NCI-H2029 treated with DMSO at 0.1 percent for 48 hours (cell line): Measurements from ENCODE around the gene HS6ST2.

Source experiments
- DNase-seq: peaks from one replicate; lab custom pipeline; 2025; lab: John Stamatoyannopoulos, UW

The HS6ST2 gene

GRCh38 chrX:132795181-132795580 lies 163.2 kb downstream of the HS6ST2 start:
- DNase-seq, result no peak

DNA sequence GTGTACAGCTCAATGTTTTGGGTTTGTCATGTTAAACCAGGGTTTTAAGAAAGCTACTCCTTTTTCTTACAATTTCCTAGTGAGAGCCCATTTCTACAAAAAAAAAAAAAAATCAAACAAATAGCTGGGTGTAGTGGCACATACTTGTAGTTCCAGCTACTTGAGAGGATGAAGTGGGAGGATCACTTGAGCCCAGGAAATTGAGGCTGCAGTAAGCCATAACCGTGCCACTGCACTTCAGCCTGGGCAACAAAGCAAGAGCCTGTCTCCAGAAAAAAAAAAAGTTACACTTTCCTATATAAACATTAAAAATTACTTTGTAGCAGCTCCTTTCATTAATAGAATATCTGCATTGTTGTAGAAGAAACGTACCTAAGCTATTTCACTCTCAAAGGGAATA lies 166.7 kb downstream of the HS6ST2 start:
- no peak for DNase-seq

DNA sequence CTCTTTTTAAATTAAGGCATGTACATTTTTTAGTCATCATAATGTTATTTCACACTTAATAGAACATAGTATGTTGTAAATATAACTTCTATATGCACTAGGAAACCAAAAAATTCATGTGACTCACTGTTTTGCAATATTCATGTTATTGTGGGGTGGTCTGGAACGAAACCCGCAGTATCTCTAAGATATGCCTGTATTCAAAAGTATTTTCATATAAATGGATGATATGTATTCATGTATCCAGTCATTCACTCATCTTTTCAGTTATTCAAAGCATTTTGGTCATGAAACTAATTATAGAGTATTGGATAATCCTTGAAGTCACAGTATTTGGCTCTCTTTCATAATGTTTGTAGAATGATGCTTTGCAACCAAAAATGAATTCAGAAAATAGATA lies 168.1 kb downstream of the HS6ST2 start:
- no peak for DNase-seq

- no peak for DNase-seq
Observed at GRCh38 chrX:132786217-132786616, 172.2 kb downstream of the HS6ST2 start.

- DNase-seq, result no peak
Observed at GRCh38 chrX:132778917-132779316, 179.5 kb downstream of the HS6ST2 start.

DNA sequence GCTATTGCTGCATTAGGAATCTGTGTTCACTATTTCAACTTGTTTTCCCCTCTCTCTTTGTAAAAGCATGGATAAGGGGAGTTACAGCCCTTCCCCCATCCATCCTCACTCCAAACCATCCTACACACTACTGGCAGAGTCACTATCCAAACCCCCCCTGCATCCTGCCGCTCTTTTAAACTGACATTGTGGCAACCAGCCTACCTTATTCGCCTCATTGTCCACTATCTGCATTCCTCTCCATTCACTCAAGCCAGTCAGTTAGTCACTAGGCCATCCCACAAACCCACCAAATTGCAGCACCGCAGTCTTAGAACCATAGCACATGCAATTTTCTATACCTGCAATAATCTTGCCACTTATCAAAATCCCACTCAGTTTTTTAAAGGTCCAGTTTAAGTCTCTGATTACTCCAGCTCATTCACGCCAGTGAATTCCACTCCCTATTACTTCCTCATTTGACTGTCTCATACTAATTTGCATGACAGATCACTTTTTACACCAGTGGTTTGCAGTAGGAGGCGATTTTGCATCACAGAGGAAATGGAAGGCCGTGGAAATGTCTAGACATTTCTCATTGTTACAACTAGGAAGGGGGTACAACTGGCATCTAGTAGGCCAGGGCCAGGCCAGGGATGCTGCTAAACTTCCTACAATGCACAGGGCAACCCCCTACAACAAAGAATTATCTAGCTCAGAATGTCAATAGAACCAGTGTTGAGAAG lies 181.8 kb downstream of the HS6ST2 start:
- DNase-seq, result no peak

- DNase-seq, result no peak
Observed at GRCh38 chrX:132775263-132775823, 183.1 kb downstream of the HS6ST2 start.

DNA sequence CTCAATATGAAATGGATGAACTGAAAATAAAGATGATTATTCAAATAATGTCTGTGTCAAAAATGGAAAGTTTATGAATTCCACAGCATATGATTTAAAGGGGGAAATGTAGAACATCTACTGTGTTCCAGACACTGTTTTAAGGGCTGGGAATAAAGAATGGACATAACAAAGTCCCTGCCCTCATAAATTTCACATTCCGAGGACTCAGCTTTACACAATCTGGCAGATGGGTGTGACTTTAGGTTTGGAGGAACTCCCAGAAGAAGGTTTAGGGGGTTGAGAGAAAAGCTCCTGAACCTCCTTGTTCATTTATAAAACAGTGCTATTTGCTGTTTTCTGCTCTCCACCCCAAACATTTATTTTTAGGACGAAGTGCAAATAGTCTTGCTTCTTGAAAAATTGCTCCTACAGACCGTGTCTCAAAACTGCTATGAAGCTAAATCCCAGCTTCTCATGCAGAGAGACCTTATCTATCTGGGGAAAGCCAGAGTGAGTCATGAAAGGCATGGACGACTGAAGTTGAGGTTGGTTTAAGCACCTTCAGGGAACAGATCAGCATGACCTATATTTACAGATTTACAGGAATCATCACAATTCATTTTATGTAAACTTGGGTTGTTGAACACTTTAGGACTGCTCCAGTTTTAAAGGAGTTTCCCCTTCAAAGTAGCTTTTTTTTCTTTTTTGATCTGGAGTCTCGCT lies 184.3 kb downstream of the HS6ST2 start:
- no peak for DNase-seq

DNA sequence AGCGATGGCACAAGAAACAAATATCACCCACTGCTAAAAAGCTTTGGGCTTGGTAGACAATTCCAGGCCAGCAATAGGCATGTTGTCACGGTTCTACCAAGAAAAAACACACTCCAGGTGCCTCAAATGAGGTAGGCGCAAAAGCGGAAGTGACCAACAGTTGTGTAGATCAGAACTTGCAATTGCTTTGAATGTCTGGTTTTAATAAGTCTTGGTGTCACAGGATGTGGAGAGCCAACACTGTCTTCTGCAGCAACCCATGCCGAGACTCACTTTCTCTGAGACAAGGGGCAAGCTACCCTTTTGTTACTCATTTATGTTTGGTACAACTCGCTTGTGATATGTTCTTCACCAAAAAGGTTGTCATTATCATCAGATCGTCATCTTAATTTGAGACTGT lies 188.8 kb downstream of the HS6ST2 start:
- no peak for DNase-seq

GRCh38 chrX:132766452-132766851 lies 192.0 kb downstream of the HS6ST2 start:
- no peak for DNase-seq

- no peak for DNase-seq
Observed at GRCh38 chrX:132763528-132763927, 194.9 kb downstream of the HS6ST2 start.

DNA sequence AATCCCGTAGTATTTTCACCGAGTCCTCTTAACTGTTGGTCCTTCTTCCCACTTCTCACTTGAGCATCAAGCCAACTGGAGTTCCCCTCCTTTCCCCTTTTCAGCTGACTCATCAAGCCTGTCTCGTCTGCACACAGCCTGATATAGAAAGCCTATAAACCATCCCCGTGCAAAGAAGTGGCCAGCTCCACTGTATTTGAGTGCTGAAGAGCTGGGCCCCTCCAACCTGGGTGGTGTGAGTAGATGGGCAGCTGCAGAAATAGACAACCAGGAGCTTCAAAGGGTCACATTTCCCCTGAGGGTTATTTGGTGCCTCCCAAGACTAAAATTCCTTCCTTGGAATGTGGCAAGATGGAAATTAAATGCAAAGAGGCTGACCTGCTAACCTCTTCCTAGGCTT lies 199.7 kb downstream of the HS6ST2 start:
- DNase-seq, result no peak

DNA sequence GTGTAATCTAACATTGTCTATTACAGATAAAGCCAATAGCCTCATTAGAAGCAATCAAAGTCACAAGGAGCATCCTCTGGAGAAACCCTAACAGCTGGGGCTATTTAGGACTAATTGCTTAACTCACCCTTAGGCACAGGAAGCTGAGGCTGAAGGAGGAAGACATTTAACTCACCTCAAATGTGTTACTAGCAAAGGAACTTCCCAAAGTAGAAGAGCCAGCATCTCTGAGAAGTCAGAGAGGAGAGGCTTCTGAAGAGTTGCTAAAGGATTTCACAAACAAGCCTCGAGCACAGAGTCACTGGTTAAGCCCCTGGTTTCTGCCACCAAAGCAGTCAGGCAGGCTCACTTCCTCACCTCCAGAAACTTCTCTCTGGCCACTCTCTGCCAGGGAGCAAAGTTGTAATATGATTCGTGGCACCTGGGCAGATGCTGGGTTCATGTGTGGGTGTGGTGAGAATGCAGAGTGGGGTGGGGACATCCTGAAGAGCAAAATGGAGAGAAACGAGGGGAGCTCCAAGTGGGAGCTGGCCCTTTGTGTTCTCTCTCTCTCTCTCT lies 201.3 kb downstream of the HS6ST2 start:
- DNase-seq, result no peak

DNA sequence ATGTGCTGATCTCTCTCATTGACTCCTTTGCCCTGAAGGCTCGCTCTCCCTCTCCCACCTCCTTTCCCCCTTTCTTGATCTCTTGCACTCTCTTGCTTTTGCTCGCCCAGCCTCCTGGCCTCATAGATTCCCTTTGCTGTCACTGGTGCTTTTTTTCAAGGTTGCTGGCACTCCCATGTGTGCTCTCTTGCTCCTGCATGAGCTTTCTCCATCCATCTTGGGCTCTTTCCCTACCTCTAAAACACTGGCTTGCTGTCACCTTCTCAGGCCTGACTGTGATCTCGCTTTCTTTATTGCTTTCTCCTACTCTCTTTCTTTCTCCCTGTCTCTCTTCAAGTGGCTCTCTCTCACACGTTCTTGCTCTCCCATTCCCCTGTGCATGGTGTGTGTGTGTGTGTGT lies 202.0 kb downstream of the HS6ST2 start:
- no peak for DNase-seq

- no peak for DNase-seq
Observed at GRCh38 chrX:132751063-132751690, 207.3 kb downstream of the HS6ST2 start.

- DNase-seq, result no peak
Observed at GRCh38 chrX:132750331-132751062, 207.9 kb downstream of the HS6ST2 start.

DNA sequence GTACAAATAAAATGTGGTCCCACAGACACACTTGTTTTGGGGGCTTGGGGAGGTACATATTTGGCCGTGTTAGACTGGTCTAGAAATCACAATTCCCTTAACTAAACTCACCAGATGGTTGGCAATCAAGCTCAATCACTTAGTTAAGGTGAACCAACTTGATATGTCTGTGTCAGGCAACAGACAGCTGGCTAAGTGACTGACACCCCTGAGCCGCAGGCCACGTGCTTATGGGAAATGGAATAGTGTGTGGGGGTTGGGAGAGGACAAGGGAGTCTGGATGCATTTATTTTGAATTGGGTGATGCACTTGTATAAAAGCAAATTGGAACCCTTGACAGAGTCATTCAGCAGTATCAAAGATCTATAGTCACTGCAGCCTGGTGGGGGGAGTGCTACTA lies 209.0 kb downstream of the HS6ST2 start:
- DNase-seq, result no peak

DNA sequence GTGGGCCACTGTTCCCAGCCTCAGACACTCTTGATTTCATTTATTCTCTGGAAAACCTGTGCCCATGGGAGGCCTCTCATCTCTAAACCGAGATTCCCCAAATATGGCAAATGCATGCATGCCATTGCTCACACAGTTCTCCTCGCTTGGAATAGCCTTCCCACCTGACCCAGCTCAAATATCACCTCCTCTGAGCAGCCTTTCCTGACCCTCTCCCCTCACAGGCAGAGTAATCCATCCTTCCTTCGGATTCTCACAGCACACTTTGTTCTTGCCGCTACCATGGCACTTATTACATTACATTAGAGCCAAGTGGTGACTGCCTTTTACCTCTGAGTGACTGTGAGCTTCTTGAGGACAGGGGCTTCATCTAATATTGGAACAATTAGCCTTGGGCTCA lies 209.5 kb downstream of the HS6ST2 start:
- DNase-seq, result no peak

DNA sequence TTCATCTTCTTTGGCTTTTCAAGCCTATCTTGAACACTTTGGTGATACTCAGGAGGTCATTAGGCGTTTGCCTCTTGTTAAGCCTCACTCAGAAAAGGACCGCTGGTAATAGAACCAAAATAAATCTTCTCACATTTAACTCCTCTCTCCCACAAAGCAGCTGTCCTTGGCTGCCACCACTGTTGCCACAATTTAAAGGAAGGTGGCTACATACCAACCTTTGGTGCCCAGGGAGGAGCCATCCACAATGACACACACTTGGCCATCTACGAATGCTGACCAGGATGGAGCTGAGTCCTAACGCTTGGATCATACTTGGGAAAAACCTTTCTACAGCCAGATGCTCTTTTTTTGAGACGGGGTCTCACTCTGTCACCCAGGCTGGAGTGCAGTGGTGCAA lies 210.2 kb downstream of the HS6ST2 start:
- DNase-seq, result no peak

GRCh38 chrX:132745593-132745992 lies 212.8 kb downstream of the HS6ST2 start:
- DNase-seq, result no peak

GRCh38 chrX:132744470-132744869 lies 214.0 kb downstream of the HS6ST2 start:
- no peak for DNase-seq

- DNase-seq, result no peak
Observed at GRCh38 chrX:132743086-132743485, 215.3 kb downstream of the HS6ST2 start.
